Smooth muscle cell (in vitro differentiated cells): ENCODE results near the gene CPOX. TPM values are rescaled to one million over a fixed set of nuclear protein-coding genes. Genes with fewer than 3 reads are reported as not detected.
A peak's percentile ranks its signal among the peaks of the same experiment; 100 is the strongest.

Experiments
- DNase-seq: peaks from one replicate; lab custom pipeline; 2025; ENCODE audit not compliant: unreplicated experiment; lab: John Stamatoyannopoulos, UW
- H2AFZ ChIP-seq: fragments of 200-600 bp; sonication (generic); 2 replicates; pipeline ENCODE4 v1.6.0; 2016; ENCODE audit warnings: antibody characterized with exemption, low read depth, mild to moderate bottlenecking
- H3F3A ChIP-seq: fragments of 200-600 bp; sonication (generic); 2 replicates; pipeline ENCODE4 v1.6.0; 2017; ENCODE audit warnings: antibody characterized with exemption, low read depth
- H3K27ac ChIP-seq: fragments of 200-600 bp; sonication (generic); 2 replicates; pipeline ENCODE4 v1.5.1; 2016; ENCODE audit warnings: low read depth, mild to moderate bottlenecking
- H3K27me3 ChIP-seq: fragments of 200-600 bp; sonication (generic); 2 replicates; pipeline ENCODE4 v1.6.1; 2016; ENCODE audit warnings: low read depth, mild to moderate bottlenecking
- H3K36me3 ChIP-seq: fragments of 200-600 bp; sonication (generic); 2 replicates; pipeline ENCODE4 v1.5.1; 2016; ENCODE audit warnings: low read depth
- H3K4me1 ChIP-seq: fragments of 200-600 bp; sonication (generic); 2 replicates; pipeline ENCODE4 v1.5.1; 2016; ENCODE audit warnings: low read depth
- H3K4me2 ChIP-seq: fragments of 200-600 bp; sonication (generic); 2 replicates; pipeline ENCODE4 v1.6.0; 2016; ENCODE audit warnings: mild to moderate bottlenecking
- H3K4me3 ChIP-seq: fragments of 200-600 bp; sonication (generic); 2 replicates; pipeline ENCODE4 v1.5.1; 2016; ENCODE audit warnings: mild to moderate bottlenecking
- H3K79me2 ChIP-seq: fragments of 200-600 bp; sonication (generic); 2 replicates; pipeline ENCODE4 v1.6.0; 2016; ENCODE audit warnings: low read depth, mild to moderate bottlenecking
- H3K9ac ChIP-seq: fragments of 200-600 bp; sonication (generic); 2 replicates; pipeline ENCODE4 v1.6.0; 2016; ENCODE audit warnings: low read depth
- H3K9me3 ChIP-seq: fragments of 200-600 bp; sonication (generic); replicated peaks from 2 replicates; pipeline ENCODE4 v1.5.1; 2016; ENCODE audit warnings: low read depth
- H4K20me1 ChIP-seq: fragments of 200-600 bp; sonication (generic); 2 replicates; pipeline ENCODE4 v1.6.0; 2016; ENCODE audit warnings: low read depth
- WGBS: methylation state at CpG from one replicate; pipeline ENCODE4 v1.1.7; 2016; ENCODE audit warnings: low lambda C conversion rate; 5-methylcytosine and 5-hydroxymethylcytosine counted together
- polyA plus RNA-seq: library from polyadenylated mRNA; unstranded; fragments of >200 nt; fragmentation: Nextera tagmentation; extraction: Ambion mirVana; gene quantifications from 2 replicates; pipeline ENCODE4 v1.2.1, GENCODE V29; 2016
- total RNA-seq: library from RNA; depleted of rRNA; stranded (reverse); fragments of >200 nt; gene quantifications from 2 replicates; pipeline ENCODE4 v1.2.3, GENCODE V29; 2014
- TF ChIP-seq, protein P1 (sequence below): fragments of 200-600 bp; sonication (generic); IDR thresholded peaks from 2 replicates; pipeline ENCODE4 v1.5.1; 2017; ENCODE audit warnings: borderline replicate concordance, mild to moderate bottlenecking, antibody characterized with exemption; ENCODE audit not compliant: insufficient read depth, poor library complexity, severe bottlenecking

Gene CPOX
- total and polyA plus RNA-seq, 2 experiments from 2014 or later: 19.3 to 44.8 TPM

DNA sequence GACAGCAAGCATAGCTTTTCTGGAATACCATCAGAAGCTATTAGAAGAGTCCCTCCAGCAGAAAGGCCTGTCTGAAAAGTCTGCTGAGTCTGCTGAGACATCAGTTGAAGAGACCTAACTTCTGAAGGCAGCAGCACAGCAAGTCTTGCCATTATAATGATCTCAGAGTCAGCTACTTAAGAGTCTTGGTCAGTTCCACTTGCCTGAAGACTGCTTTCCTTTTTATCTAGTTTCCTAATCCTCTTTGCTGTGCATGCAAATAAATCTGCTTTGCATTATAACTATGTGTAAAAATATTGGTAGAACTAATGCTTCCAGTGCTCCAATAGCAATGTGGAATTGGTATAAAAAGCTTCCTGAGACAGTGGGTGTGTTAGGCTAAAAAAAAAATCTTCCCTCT is 34.9 kb upstream of the CPOX start:
- H3K27me3 ChIP-seq: no peaks in the 10 kb centered on the region
- H3K4me2 ChIP-seq: no peak overlapping the region
- H3K9ac ChIP-seq: no peak overlapping the region
- H3K27ac ChIP-seq: no peak overlapping the region
- H3K4me1 ChIP-seq: no peaks in the 10 kb centered on the region
- H3K9me3 ChIP-seq: no peaks in the 10 kb centered on the region
- H4K20me1 ChIP-seq: no peaks in the 10 kb centered on the region
- no peak overlapping the region for H2AFZ ChIP-seq
- no peaks in the 10 kb centered on the region for H3F3A ChIP-seq
- TF ChIP-seq, protein P1, sequence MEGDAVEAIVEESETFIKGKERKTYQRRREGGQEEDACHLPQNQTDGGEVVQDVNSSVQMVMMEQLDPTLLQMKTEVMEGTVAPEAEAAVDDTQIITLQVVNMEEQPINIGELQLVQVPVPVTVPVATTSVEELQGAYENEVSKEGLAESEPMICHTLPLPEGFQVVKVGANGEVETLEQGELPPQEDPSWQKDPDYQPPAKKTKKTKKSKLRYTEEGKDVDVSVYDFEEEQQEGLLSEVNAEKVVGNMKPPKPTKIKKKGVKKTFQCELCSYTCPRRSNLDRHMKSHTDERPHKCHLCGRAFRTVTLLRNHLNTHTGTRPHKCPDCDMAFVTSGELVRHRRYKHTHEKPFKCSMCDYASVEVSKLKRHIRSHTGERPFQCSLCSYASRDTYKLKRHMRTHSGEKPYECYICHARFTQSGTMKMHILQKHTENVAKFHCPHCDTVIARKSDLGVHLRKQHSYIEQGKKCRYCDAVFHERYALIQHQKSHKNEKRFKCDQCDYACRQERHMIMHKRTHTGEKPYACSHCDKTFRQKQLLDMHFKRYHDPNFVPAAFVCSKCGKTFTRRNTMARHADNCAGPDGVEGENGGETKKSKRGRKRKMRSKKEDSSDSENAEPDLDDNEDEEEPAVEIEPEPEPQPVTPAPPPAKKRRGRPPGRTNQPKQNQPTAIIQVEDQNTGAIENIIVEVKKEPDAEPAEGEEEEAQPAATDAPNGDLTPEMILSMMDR: no peak
- H3K4me3 ChIP-seq: no peak overlapping the region
- no peak for DNase-seq
- no peaks in the 10 kb centered on the region for H3K36me3 ChIP-seq
- H3K79me2 ChIP-seq: no peaks in the 10 kb centered on the region

DNA sequence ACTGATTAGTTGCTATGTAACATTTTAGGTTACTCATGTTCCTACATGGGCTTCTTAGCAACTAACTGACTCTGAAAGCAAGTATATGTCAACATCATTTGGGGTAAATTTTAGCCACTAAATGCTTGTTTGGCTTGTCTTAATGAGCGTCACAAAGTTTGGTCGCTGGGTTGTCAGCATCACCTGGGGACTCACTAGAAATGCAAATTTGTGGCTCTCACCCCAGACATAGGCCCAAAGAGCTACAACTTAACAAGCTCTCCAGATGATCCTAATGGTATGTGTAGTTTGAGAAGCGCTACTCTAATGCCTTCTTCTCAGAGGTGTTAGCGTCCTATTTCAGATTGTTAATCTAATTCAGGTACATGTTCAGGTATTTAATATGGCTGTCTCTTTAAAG is 32.7 kb upstream of the CPOX start:
- Histone ChIP-seq H2AFZ (no peak overlapping the region), H3K27ac (no peak overlapping the region), H4K20me1 (no peaks in the 10 kb centered on the region), H3K4me2 (no peak overlapping the region), H3K36me3 (no peaks in the 10 kb centered on the region), H3K4me1 (no peaks in the 10 kb centered on the region), H3K27me3 (no peaks in the 10 kb centered on the region), H3K9ac (no peak overlapping the region), H3F3A (no peaks in the 10 kb centered on the region), H3K79me2 (no peaks in the 10 kb centered on the region), H3K9me3 (no peaks in the 10 kb centered on the region), H3K4me3 (no peak overlapping the region)
- TF ChIP-seq, protein P1: no peak
- WGBS: 89% methylated on average over 4 of the region's 4 CpGs
- DNase-seq: no peak

DNA sequence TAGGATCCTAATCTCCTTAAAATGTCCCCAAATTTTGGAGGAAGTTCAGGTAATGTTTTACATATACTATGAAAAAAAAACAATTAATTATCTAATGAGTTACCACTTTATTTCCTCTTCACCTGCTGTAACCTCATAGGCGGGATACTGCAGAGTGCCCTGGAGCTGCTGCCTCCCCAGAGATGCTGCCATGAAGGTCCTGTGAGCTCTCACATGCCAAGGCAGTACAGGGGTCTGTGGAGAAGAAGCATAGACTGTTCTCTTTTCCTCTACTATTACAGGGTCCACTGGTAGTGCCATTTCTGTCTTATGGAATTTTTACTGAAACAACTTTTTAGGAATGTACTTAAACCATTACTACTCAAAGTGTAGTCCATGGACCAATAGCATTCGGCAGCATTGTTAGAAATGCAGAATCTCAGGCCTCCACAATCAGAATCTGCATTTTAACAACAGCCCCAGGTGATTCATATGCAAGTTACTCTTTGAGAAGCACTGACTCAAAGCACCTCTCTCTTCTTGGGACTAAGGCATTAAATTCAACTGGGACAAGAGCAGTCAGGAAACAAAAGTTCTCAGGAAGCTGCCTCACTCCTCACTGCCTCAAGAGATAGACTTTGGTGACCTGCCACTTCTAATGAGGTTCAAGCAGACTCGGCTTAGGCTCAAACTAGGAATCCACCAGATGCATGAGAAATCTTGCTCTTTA is 30.3 kb upstream of the CPOX start:
- Histone ChIP-seq H2AFZ (no peak overlapping the region), H3K9me3 (no peaks in the 10 kb centered on the region), H3F3A (no peaks in the 10 kb centered on the region), H4K20me1 (no peaks in the 10 kb centered on the region), H3K27ac (no peak overlapping the region), H3K4me1 (no peaks in the 10 kb centered on the region), H3K79me2 (no peaks in the 10 kb centered on the region), H3K36me3 (no peaks in the 10 kb centered on the region), H3K9ac (no peak overlapping the region), H3K4me3 (no peak overlapping the region), H3K4me2 (no peak overlapping the region), H3K27me3 (no peaks in the 10 kb centered on the region)
- 73% methylated on average over 3 of the region's 3 CpGs for whole genome bisulfite sequencing
- no peak for DNase-seq
- TF ChIP-seq, protein P1: no peak

DNA sequence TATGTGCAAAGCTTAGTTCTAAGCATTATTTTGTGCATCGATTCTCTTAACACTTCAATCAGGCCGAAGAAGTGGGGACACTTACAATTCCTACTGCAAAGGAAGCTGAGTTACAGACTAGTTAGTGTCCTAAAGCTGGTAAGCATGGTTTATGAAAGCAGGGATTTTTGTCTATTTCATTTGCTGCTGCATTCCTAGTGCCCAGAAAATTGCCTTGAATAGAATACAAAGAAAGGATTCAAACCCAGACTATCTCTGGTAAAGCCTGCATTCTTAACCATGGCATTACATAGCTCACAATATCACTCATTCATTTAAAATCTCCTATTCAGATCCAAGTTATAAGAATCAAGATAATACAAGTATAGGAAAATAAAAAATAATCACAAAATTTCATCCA is 24.4 kb upstream of the CPOX start:
- Histone ChIP-seq H3K4me1 (no peaks in the 10 kb centered on the region), H4K20me1 (no peaks in the 10 kb centered on the region), H3F3A (no peaks in the 10 kb centered on the region), H3K79me2 (no peaks in the 10 kb centered on the region), H3K9ac (no peak overlapping the region), H3K27me3 (no peaks in the 10 kb centered on the region), H3K4me2 (no peak overlapping the region), H3K36me3 (no peaks in the 10 kb centered on the region), H3K4me3 (no peak overlapping the region), H3K9me3 (no peaks in the 10 kb centered on the region), H3K27ac (no peak overlapping the region), H2AFZ (peak overlapping the region; percentile 31)
- TF ChIP-seq, protein P1: no peak
- no peak for DNase-seq
- whole genome bisulfite sequencing: 92% methylated on average over 2 of the region's 2 CpGs
